SW480 (cell line): ENCODE results near the gene ANTXR2.
A peak's percentile ranks its signal among the peaks of the same experiment; 100 is the strongest.

Experiments
- DNase-seq: peaks from one replicate; pipeline ENCODE4 v3.0.0-alpha.2; 2016; ENCODE audit warnings: low spot score

ANTXR2 gene

DNA sequence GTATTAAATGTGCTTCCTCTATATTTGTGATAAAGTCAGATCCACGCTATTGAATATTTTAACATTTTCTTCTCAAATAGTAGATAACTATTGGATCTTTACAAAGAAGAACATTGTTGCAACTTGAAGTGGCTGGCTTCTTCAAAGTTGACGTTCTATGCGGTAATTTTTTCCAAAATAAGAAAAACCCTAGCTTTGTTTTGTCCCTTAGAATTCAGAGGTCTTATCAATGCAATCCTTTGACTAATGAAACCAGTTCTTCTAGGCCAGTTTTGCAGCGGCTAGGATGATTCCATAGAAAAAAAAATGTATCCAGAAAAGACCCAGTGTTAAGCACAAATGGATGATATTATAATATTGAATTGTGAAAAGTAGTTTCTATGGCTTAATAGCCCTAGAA is 89.6 kb downstream of the ANTXR2 start:
- DNase-seq = no peak

GRCh38 chr4:79982601-79983322 is 90.3 kb downstream of the ANTXR2 start:
- DNase-seq = no peak

DNA sequence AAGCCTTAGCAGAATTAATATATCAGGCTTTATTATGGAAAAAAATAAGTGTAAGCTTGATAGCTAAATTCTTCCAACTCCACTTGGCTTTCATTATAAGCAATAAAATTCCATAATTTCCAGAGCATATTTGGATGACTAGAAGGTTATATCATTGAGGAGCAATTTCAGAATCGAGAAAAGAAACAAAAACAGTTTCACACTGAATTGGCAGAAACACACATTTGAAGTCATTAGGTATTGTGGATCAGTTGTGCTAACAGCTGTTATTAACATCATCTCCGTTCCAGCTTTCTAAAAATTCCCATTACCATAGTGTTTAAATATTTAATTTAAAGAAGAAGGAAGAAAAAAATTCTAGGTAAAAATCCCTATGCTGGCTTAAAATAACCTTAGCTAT is 92.6 kb downstream of the ANTXR2 start:
- DNase-seq = no peak

DNA sequence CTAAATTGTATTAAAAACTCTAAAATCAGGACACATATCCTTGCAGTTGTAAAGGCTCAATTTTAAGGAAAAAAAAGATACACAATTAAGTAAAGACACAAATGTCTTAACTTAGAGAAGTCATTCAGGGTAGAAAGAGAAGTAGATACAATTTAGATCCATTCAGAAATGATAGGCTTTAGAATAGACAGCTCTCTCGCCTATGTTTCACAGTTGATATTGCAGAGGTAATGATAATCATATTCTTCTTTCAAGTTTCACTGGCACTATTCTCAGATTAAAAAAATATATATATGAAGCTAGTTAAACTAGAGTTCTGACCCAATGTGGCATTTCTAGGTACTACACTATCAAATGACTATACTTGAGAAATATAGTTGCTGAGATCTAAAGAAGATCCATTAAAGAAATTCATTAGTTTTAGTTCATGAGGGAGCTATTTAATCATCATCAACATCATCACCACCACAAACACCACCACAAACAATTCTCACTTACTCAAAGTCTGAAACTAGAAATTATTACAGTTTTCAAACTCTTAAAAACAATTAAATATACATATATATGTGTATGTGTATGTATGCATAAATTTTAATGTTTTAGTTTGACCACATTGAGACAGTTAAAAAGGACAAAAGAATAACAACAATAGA is 93.1 kb downstream of the ANTXR2 start:
- no peak for DNase-seq

DNA sequence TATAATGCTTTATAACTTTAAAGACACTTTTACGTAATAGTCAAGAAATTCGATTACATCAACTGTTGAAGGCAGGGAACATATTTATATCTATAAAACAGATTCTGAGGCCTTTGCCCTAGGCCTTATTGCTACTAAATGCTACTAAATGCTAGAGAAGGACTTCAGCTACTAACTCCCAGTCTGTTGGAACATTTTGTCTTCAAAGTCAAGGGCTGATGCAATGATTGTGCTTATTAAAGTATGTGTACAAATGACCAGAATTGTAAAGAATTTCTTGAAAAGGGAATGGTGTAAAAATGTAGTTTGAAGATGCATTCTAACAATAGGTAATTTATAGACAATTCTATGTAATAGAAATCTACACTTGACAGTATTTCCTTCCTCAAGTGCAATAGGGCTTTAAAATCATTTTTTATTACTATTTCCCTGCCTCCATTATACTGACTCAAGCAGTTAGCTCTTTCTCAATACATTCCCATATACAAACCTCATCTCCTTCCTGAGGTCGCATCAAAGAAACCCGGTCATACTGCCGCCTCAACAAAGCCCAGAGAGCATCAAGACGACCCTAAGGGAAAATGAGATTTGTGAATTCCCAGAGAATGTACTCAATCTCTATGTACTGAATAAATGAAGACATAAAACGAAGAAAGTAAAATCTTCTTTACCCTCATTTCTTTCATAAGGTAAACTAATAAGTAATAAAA is 95.7 kb downstream of the ANTXR2 start:
- DNase-seq = no peak

DNA sequence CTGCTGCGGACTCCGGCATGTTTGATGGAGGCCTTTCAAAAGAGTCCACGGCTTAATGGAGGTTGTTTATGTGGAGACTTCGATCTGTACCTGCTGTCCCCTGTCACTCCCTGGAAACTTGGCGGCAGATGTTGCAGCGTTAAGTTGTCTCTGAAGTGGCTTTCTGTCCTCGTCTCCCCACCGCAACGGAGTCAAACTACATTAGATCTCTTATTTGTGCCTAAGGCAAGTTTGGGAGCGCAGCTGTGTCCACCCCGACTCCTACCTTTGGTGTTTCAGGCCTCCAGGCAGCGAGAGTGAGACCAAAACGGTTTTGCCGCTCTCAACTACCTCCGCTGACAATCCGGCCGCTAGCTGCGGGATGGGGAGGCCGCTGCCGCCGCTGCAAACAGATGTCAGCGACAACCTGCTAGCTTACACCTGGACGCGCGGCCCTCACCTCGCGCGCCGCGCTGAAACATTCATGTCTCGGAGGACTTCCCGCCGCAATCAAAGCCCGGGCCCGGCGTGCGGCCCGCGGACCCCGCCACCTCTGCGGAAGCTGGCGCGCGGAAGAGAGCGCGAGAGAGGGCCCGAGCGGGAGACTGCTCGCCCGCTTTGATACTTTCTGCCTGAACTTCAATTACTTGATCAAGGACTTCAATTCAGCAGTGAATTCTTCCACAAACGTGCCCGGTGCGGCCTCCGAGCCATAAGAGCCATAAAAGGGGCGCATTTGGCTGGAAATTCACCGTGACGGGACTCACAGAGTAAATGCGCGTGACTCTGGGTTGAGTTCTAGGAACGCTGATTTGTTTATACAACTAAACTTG is 108.4 kb downstream of the ANTXR2 start:
- DNase-seq = no peak

GRCh38 chr4:79964020-79964399 is 109.0 kb downstream of the ANTXR2 start:
- no peak for DNase-seq

- no peak for DNase-seq
Measured at GRCh38 chr4:79959652-79960051, 113.4 kb downstream of the ANTXR2 start.

- no peak for DNase-seq
Measured at GRCh38 chr4:79958466-79959264, 114.4 kb downstream of the ANTXR2 start.

- DNase-seq = no peak
Measured at GRCh38 chr4:79949178-79949577, 123.9 kb downstream of the ANTXR2 start.

DNA sequence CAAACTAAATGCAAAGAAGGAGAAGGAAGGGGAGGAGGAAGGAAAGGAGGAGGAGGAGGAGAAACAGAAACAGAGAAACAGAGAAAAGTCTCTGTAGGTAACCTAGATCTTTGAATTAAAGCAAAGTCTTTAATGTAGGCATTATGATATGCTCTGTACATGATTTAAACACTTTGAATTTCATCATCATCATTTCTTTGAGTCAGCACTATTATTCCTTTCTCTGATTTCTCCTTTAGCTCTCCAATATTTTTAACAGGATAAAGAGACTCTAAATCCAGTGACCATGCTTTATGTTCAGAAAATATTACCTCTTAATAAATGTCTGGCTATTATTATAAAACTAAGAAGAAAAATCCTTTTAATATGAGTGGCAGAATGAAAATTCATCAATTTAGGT is 124.3 kb downstream of the ANTXR2 start:
- no peak for DNase-seq

DNA sequence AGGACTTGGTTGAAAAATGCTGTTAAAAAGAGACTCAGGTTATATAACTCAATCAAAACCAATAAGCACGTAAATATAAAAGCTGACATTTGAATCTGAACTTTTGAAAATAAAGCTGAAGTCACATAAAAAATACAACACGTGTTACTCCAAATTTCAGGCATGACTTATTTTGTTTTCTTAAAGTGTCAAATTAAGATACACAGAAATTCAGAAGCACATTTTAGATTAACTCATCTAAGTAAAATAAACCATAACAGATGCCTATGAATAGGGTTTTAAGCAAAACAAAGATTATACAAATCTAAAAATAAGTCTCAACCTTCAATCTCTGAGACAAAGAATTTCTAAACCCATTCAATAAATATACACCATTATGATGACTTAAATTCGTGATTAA is 124.8 kb downstream of the ANTXR2 start:
- DNase-seq = no peak

- no peak for DNase-seq
Measured at GRCh38 chr4:79947386-79947785, 125.6 kb downstream of the ANTXR2 start.

GRCh38 chr4:79935274-79935673 is 137.8 kb downstream of the ANTXR2 start:
- DNase-seq = no peak

- no peak for DNase-seq
Measured at GRCh38 chr4:79934660-79935059, 138.4 kb downstream of the ANTXR2 start.

GRCh38 chr4:79927931-79928330 is 145.1 kb downstream of the ANTXR2 start:
- no peak for DNase-seq

DNA sequence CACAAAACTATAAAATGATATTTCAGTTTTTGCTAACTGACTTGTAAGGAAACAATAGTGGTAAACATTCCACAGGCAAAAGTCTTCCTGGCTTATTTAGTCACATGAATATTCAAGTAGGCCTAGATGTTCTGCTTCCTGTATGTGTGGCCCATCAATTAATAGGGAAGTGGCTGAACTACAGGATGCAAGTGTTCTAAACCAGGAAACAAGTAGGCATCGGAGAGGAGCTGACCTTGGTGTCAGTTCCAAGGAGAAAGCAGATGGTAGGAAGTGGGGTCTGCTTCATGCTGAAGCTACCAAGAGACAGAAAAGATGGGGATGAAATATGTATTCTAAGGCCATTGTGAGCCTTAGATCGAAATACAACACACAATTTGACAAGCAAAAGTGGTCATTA is 149.7 kb downstream of the ANTXR2 start:
- no peak for DNase-seq

- DNase-seq = no peak
Measured at GRCh38 chr4:79922011-79922410, 151.0 kb downstream of the ANTXR2 start.

GRCh38 chr4:79920163-79920853 is 152.7 kb downstream of the ANTXR2 start:
- DNase-seq = no peak

DNA sequence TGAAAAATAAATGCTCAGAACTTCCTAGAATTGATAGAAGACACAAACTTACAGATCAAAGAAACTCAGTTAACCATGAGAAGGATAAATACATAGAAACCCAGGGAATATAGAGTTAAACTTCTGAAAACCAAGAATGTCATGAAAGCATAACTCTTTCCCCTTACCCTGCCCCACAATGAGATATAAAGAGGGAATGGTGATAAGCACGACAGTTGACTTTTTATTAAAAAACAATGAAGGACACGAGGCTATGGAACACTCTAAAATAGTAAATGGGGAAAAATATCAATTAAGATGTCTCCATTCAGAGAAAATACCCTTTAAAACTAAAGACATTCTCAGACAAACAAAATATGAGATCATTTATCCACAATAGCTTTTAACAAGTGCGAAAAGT is 154.7 kb downstream of the ANTXR2 start:
- DNase-seq = no peak

GRCh38 chr4:79917246-79917645 is 155.8 kb downstream of the ANTXR2 start:
- peak; percentile 8 for DNase-seq
